SK-N-SH treated with all-trans-retinoic acid at 6 μM for 48 hours (cell line): ENCODE measurements around the gene FRAT2.

Experiments used
- ATAC-seq: fragments of 200-7000 bp; cut with Tn5 transposase; 3 replicates; pipeline ENCODE4 v1.9.1; 2020; ENCODE audit warnings: mild to moderate bottlenecking, moderate library complexity
- ARNTL ChIP-seq: fragments of 450-650 bp; formaldehyde crosslinking; IDR thresholded peaks from 2 replicates; pipeline ENCODE4 v1.5.0; 2020; ENCODE audit warnings: low read depth, mild to moderate bottlenecking, moderate library complexity, borderline replicate concordance
- CREB5 ChIP-seq: fragments of 250-450 bp; sonication (Bioruptor Pico); IDR thresholded peaks from 2 replicates; pipeline ENCODE4 v1.5.1; 2020; ENCODE audit warnings: low read depth, mild to moderate bottlenecking, moderate library complexity
- CSRNP3 ChIP-seq: fragments of 250-450 bp; sonication (Bioruptor Pico); IDR thresholded peaks from 2 replicates; pipeline ENCODE4 v1.5.1; 2021; ENCODE audit warnings: mild to moderate bottlenecking, moderate library complexity
- ESRRG ChIP-seq: fragments of 250-450 bp; sonication (Bioruptor Pico); IDR thresholded peaks from 2 replicates; pipeline ENCODE4 v1.6.1; 2021; ENCODE audit warnings: mild to moderate bottlenecking
- GLIS3 ChIP-seq: fragments of 250-450 bp; sonication (Bioruptor Pico); IDR thresholded peaks from 2 replicates; pipeline ENCODE4 v1.5.0; 2020; ENCODE audit warnings: mild to moderate bottlenecking, moderate library complexity
- OSR1 ChIP-seq: fragments of 250-450 bp; sonication (Bioruptor Pico); IDR thresholded peaks from 2 replicates; pipeline ENCODE4 v1.8.0; 2022; ENCODE audit warnings: moderate library complexity, mild to moderate bottlenecking, inconsistent platforms
- PATZ1 ChIP-seq: fragments of 250-450 bp; sonication (Bioruptor Pico); IDR thresholded peaks from 2 replicates; pipeline ENCODE4 v1.8.0; 2020; ENCODE audit warnings: mild to moderate bottlenecking, moderate library complexity, borderline replicate concordance
- POU6F1 ChIP-seq: fragments of 250-450 bp; sonication (Bioruptor Pico); IDR thresholded peaks from 2 replicates; pipeline ENCODE4 v1.8.0; 2021; ENCODE audit warnings: low read depth, mild to moderate bottlenecking, moderate library complexity, borderline replicate concordance
- PPARA ChIP-seq: fragments of 250-450 bp; sonication (Bioruptor Pico); IDR thresholded peaks from 2 replicates; pipeline ENCODE4 v1.5.0; 2020; ENCODE audit warnings: mild to moderate bottlenecking, borderline replicate concordance
- SNAI2 ChIP-seq: fragments of 250-450 bp; sonication (Bioruptor Pico); IDR thresholded peaks from 2 replicates; pipeline ENCODE4 v1.5.0; 2020; ENCODE audit warnings: mild to moderate bottlenecking, moderate library complexity
- TCF4 ChIP-seq: fragments of 250-450 bp; sonication (Bioruptor Pico); IDR thresholded peaks from 2 replicates; pipeline ENCODE4 v1.8.0; 2021; ENCODE audit warnings: mild to moderate bottlenecking, moderate library complexity, borderline replicate concordance
- TOX ChIP-seq: fragments of 250-450 bp; sonication (Bioruptor Pico); IDR thresholded peaks from 2 replicates; pipeline ENCODE4 v1.8.0; 2021; ENCODE audit warnings: mild to moderate bottlenecking, moderate library complexity, borderline replicate concordance
- TSHZ2 ChIP-seq: fragments of 250-450 bp; sonication (Bioruptor Pico); IDR thresholded peaks from 2 replicates; pipeline ENCODE4 v1.5.0; 2020; ENCODE audit warnings: mild to moderate bottlenecking, moderate library complexity
- ZC3H10 ChIP-seq: fragments of 250-450 bp; sonication (Bioruptor Pico); IDR thresholded peaks from 2 replicates; pipeline ENCODE4 v1.5.1; 2021; ENCODE audit warnings: mild to moderate bottlenecking, moderate library complexity
- ZFP30 ChIP-seq: fragments of 450-650 bp; formaldehyde crosslinking; IDR thresholded peaks from 2 replicates; pipeline ENCODE4 v1.5.0; 2022; ENCODE audit warnings: mild to moderate bottlenecking, moderate library complexity
- ZNF565 ChIP-seq: fragments of 450-650 bp; formaldehyde crosslinking; conservative IDR thresholded peaks from 2 replicates; pipeline ENCODE4 v1.5.0; 2020; ENCODE audit warnings: low read depth, mild to moderate bottlenecking, moderate library complexity
- ZNF70 ChIP-seq: fragments of 450-650 bp; formaldehyde crosslinking; IDR thresholded peaks from 2 replicates; pipeline ENCODE4 v1.5.0; 2020; ENCODE audit warnings: mild to moderate bottlenecking, moderate library complexity
- ZNF8 ChIP-seq: fragments of 450-650 bp; formaldehyde crosslinking; IDR thresholded peaks from 2 replicates; pipeline ENCODE4 v1.5.0; 2020; ENCODE audit warnings: mild to moderate bottlenecking, moderate library complexity

The FRAT2 gene

GRCh38 chr10:97311111-97311626 is 23.4 kb downstream of the FRAT2 start:
- no peak for TF ChIP-seq PPARA (CRISPR knock-in tag)
- TF ChIP-seq ZNF70: no peak
- TF ChIP-seq CREB5: no peak
- TF ChIP-seq ARNTL (CRISPR knock-in tag): no peak
- TF ChIP-seq SNAI2 (CRISPR knock-in tag): no peak
- TF ChIP-seq TOX (CRISPR knock-in tag): no peak
- TF ChIP-seq GLIS3 (CRISPR knock-in tag): no peak
- TF ChIP-seq ZNF8 (CRISPR knock-in tag): no peak
- TF ChIP-seq OSR1: no peak
- TF ChIP-seq TCF4 (CRISPR knock-in tag): no peak
- TF ChIP-seq CSRNP3 (CRISPR knock-in tag): no peak
- no peak for TF ChIP-seq PATZ1 (CRISPR knock-in tag)
- no peak for TF ChIP-seq ESRRG (CRISPR knock-in tag)
- TF ChIP-seq ZFP30 (CRISPR knock-in tag): no peak
- no peak for ATAC-seq

- ATAC-seq: no peak
- TF ChIP-seq TOX (CRISPR knock-in tag) (no peak), TSHZ2 (CRISPR knock-in tag) (no peak), SNAI2 (CRISPR knock-in tag) (no peak), ZC3H10 (CRISPR knock-in tag) (no peak), CREB5 (no peak), ZFP30 (CRISPR knock-in tag) (no peak), OSR1 (no peak), POU6F1 (CRISPR knock-in tag) (no peak), TCF4 (CRISPR knock-in tag) (no peak), ZNF8 (CRISPR knock-in tag) (no peak), GLIS3 (CRISPR knock-in tag) (no peak), ZNF565 (CRISPR knock-in tag) (no peak)
- TF ChIP-seq, all 23 proteins: peak for 0
These were observed 26.4 kb downstream of the FRAT2 start for GRCh38 chr10:97307866-97308780.
